ENCODE data around the gene TYW3. TPM values are rescaled to one million over a fixed set of nuclear protein-coding genes. Genes with fewer than 3 reads are reported as not detected.
A peak's percentile ranks its signal among the peaks of the same experiment; 100 is the strongest.

Gene TYW3
- total and polyA plus RNA-seq, 2 of the 8 experiments (the other 6 are each of a cell fraction or from before 2014, with no cell fraction given): 6.9 to 31.4 TPM

DNA sequence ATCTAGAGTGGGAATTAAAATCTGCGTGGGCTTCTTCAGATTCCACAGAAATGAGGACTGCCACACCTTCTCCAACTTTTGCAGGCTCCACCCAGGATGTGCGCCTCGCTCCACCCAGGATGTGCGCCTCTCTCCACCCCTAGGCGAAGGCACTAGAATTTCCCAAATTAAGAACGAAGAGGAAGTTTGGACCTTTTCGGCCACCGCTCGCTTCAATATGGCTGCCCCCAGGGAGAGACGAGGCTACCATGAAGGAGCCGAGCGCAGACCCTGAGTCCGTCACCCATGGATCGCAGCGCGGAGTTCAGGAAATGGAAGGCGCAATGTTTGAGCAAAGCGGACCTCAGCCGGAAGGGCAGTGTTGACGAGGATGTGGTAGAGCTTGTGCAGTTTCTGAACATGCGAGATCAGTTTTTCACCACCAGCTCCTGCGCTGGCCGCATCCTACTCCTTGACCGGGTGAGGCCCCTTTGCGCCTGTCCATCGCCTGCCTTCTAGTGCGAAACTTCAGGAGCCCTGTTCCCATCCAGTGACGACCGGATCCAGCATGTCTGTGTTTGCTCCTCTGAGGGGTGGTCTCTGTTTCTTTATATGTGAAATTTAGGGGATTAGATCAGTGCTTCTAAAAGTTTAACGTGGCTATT, at the start of gene TYW3, which contains the start of gene CRYZ (continued):
- TF ChIP-seq RNF2 (IDR thresholded peaks at IDR 0.05; ENCODE audit: borderline replicate concordance, low read depth, low read length, missing control alignments, poor library complexity, severe bottlenecking) (no peak), CBX8 (IDR thresholded peaks at IDR 0.05; ENCODE audit: borderline replicate concordance, low read depth, low read length) (no peak), JUND (IDR thresholded peaks at IDR 0.05; ENCODE audit: low read length) (no peak), GABPA (IDR thresholded peaks at IDR 0.05; ENCODE audit: borderline replicate concordance, insufficient read depth, low read length) (no peak), RBBP5 (IDR thresholded peaks at IDR 0.05; ENCODE audit: borderline replicate concordance, low read depth, low read length) (0 out of 2 replicates have a peak, but pooled peaks have one; percentile 40), TAF7 (optimal IDR thresholded peaks at IDR 0.05; ENCODE audit: borderline replicate concordance, low read depth, low read length) (peak; percentile 41), ASH2L (IDR thresholded peaks at IDR 0.05; ENCODE audit: low read length) (peak; percentile 81), POLR2A (IDR thresholded peaks at IDR 0.05; ENCODE audit: control extremely low read depth in 1 of 2, low read depth in 2 of 2, low read length in 2 of 2) (peak; percentile 54 to 90), KDM5A (IDR thresholded peaks at IDR 0.05; ENCODE audit: low read length) (peak; percentile 80), NANOG (IDR thresholded peaks at IDR 0.05; ENCODE audit: insufficient read depth, low read depth, low read length, poor library complexity, severe bottlenecking) (no peak), BACH1 (IDR thresholded peaks at IDR 0.05; ENCODE audit: low read length) (no peak), EGR1 (IDR thresholded peaks at IDR 0.05; ENCODE audit: borderline replicate concordance, low read depth, low read length) (no peak), TBP (IDR thresholded peaks at IDR 0.05; ENCODE audit: low read depth, low read length) (peak; percentile 69), POLR2AphosphoS5 (IDR thresholded peaks at IDR 0.05; ENCODE audit: low read depth, low read length) (peak; percentile 84), SRF (IDR thresholded peaks at IDR 0.05; ENCODE audit: low read depth, low read length) (no peak), SAP30 (IDR thresholded peaks at IDR 0.05; ENCODE audit: insufficient read depth, insufficient replicate concordance, low read length) (no peak), JUN (IDR thresholded peaks at IDR 0.05; ENCODE audit: low read depth, low read length) (no peak), FOSL1 (IDR thresholded peaks at IDR 0.05; ENCODE audit: insufficient read depth, low read depth, low read length) (no peak), PHF8 (conservative IDR thresholded peaks at IDR 0.05; ENCODE audit: low read depth, low read length) (peak; percentile 57; the same call in 1 of the 2 replicates)
- TF ChIP-seq, protein P1, sequence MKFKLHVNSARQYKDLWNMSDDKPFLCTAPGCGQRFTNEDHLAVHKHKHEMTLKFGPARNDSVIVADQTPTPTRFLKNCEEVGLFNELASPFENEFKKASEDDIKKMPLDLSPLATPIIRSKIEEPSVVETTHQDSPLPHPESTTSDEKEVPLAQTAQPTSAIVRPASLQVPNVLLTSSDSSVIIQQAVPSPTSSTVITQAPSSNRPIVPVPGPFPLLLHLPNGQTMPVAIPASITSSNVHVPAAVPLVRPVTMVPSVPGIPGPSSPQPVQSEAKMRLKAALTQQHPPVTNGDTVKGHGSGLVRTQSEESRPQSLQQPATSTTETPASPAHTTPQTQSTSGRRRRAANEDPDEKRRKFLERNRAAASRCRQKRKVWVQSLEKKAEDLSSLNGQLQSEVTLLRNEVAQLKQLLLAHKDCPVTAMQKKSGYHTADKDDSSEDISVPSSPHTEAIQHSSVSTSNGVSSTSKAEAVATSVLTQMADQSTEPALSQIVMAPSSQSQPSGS (IDR thresholded peaks at IDR 0.05; ENCODE audit: low read length): 0 out of 2 replicates have a peak, but pooled peaks have one; percentile 18
- TF ChIP-seq, protein P2, sequence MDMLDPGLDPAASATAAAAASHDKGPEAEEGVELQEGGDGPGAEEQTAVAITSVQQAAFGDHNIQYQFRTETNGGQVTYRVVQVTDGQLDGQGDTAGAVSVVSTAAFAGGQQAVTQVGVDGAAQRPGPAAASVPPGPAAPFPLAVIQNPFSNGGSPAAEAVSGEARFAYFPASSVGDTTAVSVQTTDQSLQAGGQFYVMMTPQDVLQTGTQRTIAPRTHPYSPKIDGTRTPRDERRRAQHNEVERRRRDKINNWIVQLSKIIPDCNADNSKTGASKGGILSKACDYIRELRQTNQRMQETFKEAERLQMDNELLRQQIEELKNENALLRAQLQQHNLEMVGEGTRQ (IDR thresholded peaks at IDR 0.05; ENCODE audit: low read length): no peak
